ENCODE measurements around the gene SMAD3.

Gene SMAD3

DNA sequence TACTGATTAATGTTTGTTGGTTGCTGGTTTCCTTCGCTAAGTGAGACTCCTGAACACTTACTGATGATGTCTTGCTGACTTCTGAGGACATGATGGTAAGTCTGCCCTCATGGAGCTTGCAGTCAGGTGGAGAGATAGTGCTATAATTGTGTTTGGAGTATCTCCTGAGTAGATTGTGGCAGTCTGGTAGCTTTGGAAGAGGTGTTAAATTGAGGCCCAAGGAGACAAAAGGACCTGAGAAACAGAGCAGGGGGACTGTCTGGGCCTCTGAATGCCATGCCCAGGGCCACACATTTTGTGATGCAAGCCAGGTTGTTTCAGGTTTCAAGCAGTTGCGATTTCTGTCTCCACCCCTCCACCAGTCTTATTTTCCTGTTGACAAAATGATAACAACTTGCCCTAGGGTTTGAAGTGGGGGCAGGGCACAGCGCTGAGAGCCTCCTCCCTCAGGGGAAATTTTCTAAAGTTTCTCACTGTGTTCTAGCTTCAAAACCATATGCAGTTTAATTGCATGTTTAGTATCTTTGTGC lies 16.7 kb downstream of the SMAD3 start:
- peak; percentile 63 for DNase-seq

DNA sequence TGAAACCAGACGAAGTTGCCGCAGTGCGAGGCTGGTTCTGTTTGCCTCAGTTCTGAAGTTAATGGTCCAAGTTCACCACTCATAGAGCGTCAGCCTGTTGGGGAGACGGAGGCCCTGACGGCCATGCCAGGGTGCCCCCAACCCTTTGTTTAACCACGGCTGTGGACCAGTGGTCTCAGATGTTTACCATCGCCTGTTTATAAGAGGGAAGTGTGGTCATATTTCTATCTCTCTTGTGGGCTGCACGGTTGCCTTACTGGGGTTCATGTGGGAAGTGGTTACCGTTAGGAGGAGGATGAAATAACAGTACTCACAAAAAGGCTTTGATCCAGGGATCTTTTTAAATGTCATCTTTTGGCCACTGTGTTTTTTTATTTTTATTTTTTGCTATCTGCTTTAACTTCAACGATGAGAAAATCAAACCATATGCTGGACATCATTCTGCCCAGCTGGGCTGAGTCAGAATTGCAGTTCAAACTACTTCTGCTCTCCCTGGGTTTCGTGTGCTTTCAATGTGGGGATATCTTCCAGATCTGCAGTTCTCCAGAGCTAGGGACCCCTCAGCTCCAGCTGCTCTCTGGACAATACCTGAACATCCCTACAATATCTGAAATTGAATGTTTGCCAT lies 17.8 kb downstream of the SMAD3 start:
- DNase-seq = no peak

DNA sequence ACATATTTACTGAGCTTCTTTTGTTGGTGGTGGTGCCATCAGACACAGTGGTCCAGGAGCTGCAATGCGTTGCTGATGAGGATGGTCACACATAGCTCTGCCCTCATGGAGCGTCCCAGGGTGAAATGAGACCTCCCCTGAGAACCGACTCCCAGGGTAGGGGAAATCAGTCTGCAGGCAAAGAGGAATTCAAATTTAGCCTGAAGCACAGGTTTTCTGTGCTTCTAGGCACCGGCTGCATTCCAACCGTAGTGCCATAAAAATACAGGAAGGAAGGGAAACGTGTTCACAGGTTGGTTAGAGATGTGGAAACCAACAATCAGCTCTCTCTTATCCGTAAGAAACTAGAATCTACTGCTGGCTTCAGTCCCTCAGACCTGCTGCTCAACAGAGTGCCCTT lies 19.2 kb downstream of the SMAD3 start:
- DNase-seq = no peak

DNA sequence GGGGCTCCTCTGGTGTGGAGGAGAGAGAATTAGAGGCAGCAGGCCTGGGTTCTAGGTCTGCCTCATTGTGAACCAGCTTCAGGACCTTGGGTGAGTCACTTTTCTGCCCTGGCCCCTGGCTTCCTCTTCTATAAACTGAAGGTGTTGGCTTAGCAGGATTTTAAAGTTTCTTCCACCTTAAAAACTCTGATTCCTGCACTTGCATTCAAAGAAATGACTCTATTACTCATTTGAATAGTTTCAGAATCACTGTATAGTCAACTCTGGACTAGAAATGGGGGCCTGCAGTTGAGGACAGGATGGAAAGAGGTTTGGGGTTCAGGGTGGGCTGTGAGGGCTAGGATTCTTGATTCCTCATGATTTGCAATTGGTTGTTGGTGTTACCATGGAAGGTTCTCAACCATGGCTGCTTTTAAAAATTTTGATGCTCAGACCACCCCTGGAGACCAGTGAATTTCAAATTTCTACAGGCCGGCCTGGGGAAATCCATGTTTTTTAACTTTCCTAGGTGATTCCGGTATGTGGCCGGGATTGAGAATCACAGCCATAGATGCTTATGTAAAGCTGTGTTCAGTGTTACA lies 19.9 kb downstream of the SMAD3 start:
- DNase-seq = no peak

DNA sequence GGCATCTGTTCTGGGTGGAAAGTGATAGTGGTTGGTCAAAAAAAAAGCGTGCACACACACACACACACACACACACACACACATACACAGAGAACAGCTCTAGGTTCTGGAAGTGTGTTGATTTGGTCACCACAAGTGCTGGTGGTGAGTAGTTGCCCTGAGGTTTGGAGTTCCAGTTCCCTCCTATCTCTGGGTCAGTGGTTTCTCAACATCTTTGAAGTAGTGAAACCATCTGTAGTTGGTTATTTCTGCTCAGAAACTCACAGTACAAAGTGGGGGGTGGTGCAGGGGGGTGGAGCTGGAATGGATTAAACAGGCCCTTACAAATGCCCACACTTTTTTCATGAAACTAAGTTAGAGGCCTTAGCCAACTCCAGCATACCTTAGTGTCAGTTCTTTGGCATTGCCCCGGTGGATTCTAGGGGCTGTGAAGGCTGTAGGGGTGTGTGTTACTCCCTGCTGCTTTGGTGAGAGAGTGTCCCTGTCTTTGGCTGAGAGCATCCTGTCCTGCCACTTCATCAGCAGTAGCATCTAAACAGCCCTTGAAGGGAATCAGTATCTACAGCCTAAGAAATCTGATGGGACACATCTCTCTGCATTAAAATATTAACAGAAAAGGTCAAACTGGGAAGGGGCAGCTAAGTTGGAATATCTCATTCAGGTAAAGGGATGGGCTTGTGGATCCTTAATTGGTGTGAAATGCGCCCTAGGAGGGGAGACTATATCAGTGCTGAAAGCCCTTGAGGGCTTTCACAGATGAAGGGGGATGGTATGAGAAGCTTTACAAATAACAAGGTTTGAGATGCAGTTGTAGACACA lies 20.6 kb downstream of the SMAD3 start:
- DNase-seq = no peak

DNA sequence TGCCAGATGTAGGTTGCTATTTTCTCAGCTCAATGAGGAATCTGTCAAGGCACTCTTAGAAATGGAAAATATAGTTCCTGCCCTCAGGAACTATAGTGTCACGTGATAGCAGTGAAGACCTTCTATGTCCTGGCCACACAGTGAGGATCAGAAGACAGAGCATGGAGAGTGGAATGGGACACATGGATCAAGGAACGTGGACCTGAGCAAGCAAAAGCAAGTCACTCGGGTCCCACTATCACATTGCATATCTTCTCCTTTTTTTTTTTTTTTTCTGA lies 21.2 kb downstream of the SMAD3 start:
- no peak for DNase-seq

DNA sequence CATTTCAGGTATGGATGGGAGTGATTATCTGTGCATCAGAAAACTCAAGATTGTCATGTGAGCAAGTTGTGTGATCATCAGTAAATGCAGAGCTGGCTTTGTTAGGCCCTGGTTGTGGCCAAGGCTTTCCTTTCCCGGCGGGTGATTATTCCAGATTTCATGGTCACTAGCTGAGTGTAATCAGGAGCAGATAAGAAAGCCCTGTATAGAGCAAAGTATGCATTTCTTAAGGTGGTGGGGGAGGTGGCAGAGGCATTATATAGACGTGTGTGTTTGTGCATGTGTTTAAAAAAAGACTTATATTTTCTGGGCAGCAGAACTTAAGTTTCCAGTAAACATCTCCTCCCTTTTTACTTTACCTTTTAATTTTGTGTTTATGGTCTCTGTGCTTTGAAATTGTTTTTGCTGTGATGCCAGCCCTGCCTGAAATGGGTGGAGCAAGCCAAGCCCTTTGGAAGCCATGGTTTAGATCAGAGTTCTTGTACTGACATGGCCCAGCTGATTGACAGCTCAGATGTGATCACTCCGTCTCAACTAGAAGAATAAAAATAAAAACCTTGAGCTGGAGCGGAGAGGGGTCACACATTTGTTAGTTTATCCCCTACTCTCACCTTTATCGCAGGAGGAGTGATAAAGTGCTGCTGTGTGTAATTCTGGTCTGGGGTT lies 22.2 kb downstream of the SMAD3 start:
- DNase-seq = no peak

DNA sequence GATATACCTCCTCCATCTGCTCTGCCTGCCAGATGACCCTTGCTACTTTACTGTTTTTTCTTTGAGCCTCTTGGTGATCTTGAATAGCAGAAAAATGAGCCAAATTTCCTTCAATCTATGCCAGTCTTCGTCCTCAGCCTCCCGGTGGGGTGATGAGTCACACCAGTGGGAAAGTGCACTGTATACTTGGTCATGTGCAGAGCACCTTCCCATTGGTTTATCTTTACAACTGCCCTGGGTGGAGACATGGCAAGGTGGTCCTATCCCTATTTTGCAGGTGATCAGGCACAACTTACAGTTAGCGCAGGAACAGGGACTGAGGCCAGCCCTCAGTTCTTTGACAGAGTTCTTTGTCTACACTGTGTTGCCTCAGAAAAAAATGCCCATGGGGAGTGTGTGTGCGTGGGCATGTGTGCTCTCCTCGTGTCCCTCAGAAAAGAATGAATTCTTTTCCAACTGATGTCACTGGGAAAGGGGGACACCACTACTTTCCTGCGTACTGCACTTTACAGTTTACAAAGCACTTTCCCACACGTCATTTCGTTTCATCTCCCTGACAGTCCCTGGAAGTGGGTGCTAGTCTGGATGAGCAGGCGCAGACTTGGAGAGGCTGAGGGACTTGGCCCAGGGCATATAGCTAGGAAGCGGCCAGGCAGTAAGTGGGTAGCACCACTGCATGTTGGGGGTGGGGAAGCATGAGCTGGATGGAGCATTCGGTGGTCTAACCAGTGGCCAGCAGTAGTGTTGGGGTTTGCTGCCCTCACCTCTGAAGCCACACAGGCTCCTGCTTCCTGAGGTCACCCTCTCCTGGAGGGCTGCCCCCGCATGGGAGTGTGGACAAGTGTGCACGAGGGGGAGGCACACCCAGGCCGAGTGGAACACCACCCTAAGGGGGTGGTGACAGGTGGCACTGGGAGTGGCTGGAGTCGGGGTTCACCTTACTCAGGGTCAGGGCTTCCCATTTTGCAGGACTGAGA lies 24.1 kb downstream of the SMAD3 start:
- no peak for DNase-seq

DNA sequence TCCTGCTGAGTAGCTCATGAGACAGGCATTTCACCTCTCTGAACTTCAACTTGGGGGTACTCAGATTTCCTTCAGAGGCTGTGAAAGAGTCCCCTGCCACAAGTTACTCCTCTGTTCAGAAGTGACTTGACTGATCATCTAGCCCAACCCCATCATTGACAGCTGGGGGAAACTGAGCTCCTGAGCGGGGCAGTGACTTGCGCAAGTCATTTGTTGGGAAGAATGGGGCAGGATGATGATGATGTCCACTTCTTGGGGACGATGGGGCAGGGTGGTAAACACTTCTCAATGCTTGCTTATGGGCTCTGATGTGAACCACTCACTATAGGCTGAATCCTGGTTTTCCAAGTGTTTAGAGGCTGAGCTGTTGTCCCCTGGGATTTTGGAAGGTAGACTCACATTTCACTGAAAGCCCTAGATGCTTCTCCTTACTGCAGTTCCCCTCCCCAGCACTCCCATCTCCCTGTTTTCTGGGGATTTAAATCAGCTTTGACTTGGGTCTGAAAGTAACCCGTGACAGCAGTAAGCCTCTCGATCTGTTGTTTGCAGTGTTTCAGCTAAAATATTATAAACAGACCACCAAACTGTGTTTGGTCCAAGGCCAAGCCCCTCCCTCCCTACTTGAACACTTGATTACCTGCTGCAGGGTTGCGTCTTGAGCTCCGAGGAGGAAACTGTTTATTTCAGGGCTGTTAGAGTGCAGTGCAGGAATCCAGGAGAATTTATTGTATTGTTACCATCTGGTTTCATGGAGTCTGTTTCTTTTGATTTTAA lies 25.1 kb downstream of the SMAD3 start:
- DNase-seq = no peak

DNA sequence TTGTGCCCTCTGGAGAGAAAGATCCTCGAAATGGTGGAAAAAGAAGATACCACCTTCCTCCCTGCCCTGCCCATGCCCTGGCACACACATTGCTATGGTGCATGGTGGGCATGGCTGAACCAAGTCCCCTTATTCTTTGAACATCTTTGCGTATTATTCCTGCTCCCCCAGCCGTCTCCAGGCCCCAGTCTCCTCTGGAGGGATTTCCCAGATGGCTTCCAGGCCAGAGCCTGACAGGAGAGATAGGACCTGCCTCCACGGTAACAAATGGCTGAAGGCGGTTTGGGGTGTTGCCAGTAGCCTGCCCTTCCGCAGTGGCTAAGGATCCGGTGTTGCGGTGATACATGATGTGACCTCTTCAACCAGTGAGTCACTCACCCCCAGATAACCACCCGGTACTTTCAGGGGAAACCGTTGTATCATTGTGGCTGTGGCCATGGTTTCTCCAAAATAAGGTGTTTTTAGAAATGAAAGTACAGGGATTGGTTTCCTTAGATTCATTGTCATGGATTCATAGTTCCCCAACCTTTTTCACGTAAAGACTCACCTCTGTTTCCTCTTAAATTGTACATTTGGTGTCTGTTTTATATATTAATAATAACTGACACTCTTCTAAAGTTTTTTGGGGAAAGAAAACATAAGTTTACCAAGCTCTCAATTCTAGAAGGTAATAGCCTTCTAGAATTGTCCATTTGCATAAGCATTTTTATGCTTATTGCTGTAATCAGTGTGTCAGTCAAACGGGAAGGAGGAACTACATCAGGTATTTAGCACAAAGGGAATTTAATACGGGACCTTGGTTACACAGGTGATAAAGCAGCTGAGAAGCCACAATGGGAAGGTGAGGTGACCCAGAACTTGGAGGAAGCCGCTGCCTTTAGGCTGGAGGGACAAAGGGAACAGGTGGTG lies 25.9 kb downstream of the SMAD3 start:
- DNase-seq = peak; percentile 66

DNA sequence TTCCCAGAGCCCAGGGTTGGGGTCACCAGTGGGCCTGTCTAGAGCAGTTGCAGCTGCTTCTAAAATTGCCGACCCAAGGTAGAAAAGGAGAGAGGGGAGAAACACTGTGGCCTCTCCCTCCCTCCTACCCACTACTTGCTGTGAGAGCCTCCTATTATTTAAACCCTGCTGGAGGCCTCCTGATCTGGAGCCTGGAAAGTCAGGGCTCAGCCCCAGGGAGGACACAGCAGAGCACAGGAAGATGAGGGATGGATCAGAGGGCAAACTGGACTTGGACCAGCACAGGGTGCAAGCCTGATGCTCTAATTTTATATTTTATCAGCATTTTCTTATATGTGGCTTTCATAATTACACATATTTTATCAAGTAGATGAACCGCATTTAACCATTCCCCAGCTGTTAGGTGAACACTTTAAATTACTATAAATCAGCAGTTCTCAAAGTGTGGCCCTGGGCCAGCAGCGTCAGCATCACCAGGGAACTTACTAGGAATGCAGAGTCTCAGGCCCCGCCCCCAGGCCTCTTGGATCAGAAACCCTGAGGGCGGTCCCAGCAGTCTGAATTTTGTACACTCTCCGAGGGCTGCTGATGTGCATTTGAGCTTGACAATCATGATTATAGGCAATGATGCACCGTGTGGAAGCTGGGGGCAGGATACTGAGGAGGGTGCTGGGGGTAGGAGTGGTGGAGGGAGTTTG lies 26.7 kb downstream of the SMAD3 start:
- no peak for DNase-seq

DNA sequence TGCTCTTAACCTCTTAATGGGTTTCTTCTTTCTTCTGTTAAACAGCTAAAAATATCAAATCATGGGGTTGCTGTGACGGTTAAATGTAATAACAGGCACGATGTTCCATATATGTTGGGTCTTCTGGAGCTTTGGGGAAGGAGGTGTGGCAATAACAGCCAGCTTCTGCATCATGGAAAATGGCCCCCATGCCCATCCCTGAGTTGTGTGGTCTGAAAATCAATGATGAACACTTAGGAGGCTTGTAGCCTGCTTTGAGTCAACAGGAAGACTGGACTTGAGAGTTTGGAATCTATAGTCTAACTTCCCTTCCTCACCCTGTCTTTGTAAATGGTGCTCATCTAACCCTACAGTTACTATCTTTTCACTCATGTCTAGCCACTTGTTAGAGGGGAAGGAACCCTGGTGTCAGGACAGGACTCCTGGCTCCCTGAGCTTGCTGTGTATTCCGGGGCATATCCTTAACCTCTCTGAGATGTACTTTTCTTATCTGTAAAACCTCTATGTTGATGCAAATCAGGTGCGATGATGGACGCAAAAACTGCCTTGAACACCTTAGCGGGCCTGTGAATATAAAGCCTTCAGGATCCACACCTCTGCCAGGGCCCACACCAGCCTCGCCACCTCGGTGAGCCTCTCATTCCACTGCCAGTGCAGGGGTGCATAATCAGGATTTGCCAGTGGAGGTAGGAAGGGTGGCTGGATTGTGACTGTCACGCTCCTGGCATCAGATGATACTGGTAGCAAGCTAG lies 27.5 kb downstream of the SMAD3 start:
- DNase-seq = no peak

DNA sequence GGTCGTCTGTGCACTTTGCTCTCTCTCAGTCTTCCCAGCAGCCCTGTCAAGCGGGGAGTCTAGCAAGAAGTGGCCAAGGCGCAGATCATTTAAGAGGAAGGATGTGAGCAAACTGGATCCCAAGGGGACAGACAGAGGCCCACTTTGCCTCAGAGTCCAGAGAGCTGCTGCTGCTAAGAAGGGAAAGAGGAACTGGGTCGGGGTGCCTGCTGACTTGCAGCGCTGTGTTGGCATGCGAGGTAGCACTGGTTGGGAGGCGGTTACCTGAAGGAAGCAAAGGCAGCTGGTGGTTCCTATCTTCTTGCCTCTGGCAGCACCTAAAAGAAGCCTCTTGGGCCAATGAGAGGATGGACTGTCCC lies 28.1 kb downstream of the SMAD3 start:
- no peak for DNase-seq

DNA sequence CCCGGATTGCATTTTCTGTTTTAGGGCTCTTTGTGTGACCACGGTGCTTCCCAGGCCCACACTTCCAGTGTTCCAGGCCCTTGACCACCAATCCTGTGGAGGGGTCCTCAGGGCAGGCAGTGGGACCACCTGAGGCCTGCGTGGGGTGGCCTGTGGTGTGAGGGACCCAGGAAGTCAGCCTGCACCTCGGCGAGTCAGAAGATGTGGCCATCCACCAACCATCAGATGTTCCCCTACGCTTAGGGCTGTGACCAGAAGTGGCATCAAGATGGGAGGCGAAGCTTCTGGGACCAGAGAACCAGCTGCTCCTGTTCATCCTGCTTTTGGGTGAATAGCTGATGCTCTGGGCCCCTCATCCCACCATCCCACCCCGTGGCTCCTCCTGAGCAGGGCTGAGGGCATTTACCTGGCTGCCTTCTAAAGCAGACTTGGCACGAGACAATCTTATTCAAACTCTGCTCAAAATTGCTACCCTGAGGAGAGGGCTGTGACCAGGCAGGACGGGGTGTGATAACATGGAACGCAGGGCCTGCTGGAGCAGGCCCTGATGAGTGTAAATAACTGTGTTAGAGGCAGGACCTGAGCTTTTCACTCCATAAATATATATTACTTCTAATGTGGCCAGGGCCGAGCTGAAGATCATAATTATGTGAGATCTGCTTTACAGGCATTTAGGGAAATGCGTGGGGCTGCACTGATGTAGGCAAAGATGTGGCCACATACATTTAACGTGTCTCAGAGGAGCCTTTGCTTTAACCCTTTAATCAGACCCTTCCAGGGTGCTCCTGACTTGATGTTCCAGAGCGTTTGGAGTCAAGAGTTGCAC lies 28.8 kb downstream of the SMAD3 start:
- DNase-seq = no peak

DNA sequence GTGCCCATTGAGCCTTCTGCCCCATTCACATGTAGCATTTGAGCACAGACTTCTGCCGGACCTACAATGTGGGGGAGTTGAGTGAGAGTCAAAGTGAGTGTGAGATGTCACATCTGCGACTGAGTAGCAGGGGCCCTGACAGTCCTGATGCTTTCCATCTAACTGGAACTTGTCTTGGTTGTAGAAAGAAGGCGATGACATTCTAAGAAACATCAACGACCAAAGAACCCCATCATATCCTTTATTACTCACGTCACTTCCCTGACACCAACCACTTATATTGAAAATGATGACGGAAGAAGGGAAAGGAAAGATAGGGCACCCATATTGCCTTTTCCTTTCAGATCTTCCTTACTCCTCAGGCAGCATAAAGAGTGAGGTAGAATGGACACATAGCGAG lies 30.5 kb downstream of the SMAD3 start:
- no peak for DNase-seq

DNA sequence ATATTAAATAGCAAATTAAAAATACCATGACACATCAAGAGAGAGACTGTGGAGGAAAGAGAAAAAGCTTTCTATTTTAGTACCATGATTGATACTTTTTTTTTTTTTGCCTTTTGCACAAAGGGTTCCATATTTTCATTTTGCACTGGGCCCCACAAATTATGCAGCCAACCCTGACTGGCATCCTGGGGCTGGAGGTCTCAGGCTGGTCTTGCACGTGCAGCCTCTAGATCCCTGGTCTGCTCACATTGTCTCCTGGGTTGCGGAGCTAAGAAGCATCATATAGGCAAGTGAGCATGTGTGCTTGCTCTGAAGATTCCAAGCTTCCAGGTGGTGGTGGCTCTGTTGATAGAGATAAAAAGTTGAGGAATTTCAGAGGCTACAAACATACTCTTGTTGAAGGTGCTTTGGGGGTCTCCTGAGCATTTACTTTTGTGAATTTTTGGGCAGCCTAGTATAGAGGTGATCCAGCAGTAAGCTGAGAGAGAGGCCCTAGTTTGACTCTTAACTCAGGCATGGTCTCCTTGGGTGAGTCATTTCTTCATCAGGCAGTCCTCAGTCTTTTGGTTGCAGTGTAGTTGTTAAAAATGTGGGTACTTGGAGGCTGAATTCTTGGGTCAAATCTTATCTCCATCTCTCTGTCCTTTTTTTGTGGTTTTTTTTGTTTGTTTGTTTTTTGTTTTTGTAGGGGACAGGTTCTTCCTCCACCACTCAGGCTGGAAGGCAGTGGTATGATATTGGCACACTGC lies 31.3 kb downstream of the SMAD3 start:
- no peak for DNase-seq

DNA sequence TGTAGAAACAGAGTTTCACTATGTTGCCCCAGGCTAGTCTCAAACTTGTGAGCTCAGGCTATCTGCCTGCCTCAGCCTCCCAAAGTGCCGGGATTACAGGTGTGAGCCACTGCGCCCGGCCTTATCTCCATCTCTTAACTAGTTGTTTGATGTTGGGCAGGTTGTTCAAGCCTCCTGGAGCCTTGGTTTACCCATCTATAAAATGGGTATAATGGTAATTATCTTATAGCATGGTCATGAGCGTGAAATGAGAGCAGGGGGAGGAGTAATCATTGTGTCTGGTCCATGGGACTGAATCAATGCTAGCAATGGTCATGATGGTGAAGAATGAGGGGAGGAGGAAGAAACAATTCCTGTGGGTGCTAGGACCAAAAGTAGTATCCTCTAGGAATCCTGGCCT lies 32.0 kb downstream of the SMAD3 start:
- no peak for DNase-seq
